Hepatocyte (in vitro differentiated cells): ENCODE results near the gene PTPRM.

Experiments
- CTCF ChIP-seq: fragments of 200-600 bp; sonication (generic); IDR thresholded peaks from 2 replicates; pipeline ENCODE4 v1.5.1; 2016; ENCODE audit warnings: antibody characterized with exemption, mild to moderate bottlenecking; ENCODE audit not compliant: poor library complexity
- EZH2phosphoT487 ChIP-seq: fragments of 200-600 bp; sonication (generic); IDR thresholded peaks from one replicate; pipeline ENCODE4 v1.6.1; 2018; ENCODE audit warnings: antibody characterized with exemption, mild to moderate bottlenecking, low read depth, moderate library complexity; ENCODE audit not compliant: unreplicated experiment, severe bottlenecking

- no peak for TF ChIP-seq CTCF
- TF ChIP-seq EZH2phosphoT487: no peak
These were observed 203.8 kb downstream of the PTPRM start for GRCh38 chr18:7770908-7771307.
